Erythroblast (primary cell): ENCODE data around the gene CNGA4.
"Not testable (repeated sequence)": the region's sequence is repeated elsewhere in the genome, so short reads cannot be mapped to it uniquely, and the experiment has no call there.

Experiments used
- DNase-seq, 2 experiments: peaks; one replicate each; lab custom pipeline; 2025; lab: John Stamatoyannopoulos, UW
- GATA1 ChIP-seq: IDR thresholded peaks from 2 replicates; pipeline ENCODE4 v1.6.1; 2011; ENCODE audit warnings: low read depth, mild to moderate bottlenecking, control low read depth, low read length, moderate library complexity
- POLR2A ChIP-seq: IDR thresholded peaks from 2 replicates; pipeline ENCODE4 v1.6.1; 2011; ENCODE audit warnings: mild to moderate bottlenecking, low read length

CNGA4 gene

DNA sequence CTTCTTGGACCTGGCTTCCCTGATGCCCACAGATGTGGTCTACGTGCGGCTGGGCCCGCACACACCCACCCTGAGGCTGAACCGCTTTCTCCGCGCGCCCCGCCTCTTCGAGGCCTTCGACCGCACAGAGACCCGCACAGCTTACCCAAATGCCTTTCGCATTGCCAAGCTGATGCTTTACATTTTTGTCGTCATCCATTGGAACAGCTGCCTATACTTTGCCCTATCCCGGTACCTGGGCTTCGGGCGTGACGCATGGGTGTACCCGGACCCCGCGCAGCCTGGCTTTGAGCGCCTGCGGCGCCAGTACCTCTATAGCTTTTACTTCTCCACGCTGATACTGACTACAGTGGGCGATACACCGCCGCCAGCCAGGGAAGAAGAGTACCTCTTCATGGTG, 1.2 kb downstream of the CNGA4 start:
- TF ChIP-seq GATA1 (no peak), POLR2A (no peak)
- DNase-seq = no peak

- no peak for DNase-seq
- TF ChIP-seq POLR2A (no peak), GATA1 (no peak)
These were observed 1.9 kb downstream of the CNGA4 start for GRCh38 chr11:6240781-6241180.

GRCh38 chr11:6241316-6241715, 2.4 kb downstream of the CNGA4 start:
- TF ChIP-seq POLR2A (no peak), GATA1 (no peak)
- no peak for DNase-seq

DNA sequence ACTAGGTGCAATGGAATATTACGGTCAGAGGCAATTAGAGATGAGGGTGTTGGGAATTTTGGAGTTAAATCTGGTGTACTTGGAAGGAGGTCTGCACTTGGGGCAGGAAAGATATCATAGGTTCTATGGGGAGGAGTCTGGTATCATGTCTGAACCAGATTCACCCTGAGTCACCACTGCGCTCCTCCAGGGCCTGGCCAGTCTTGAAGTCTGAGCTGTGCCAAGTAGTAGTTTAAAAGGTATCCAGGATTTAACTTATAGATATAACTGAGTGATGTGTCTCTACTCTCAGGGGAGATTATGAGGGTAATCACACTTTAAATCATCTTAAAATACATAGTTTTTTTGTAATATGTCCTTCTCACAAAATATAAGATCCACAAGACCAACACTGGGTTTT, 6.6 kb downstream of the CNGA4 start:
- peak in 1 of 2 experiments; percentile 47 for DNase-seq
- TF ChIP-seq GATA1 (no peak), POLR2A (no peak)

GRCh38 chr11:6248248-6248647, 9.4 kb downstream of the CNGA4 start:
- peak in 1 of 2 experiments; percentile 27 for DNase-seq
- TF ChIP-seq GATA1 = no peak
- no peak for TF ChIP-seq POLR2A

- not testable (repeated sequence) for DNase-seq
These were observed 10.0 kb downstream of the CNGA4 start for GRCh38 chr11:6248897-6249296.

GRCh38 chr11:6249770-6250555, 11.1 kb downstream of the CNGA4 start:
- TF ChIP-seq POLR2A = no peak
- peak; percentile 60 for TF ChIP-seq GATA1
- peak; percentile 92 to 95 for DNase-seq

- DNase-seq = peak; percentile 66 to 78
These were observed 12.3 kb downstream of the CNGA4 start for GRCh38 chr11:6251120-6251733.

GRCh38 chr11:6251990-6252473, 13.1 kb downstream of the CNGA4 start:
- peak; percentile 80 to 88 for DNase-seq

More at GRCh38 chr11:6251120-6251733, 12.3 kb downstream of the CNGA4 start:
- TF ChIP-seq POLR2A (no peak), GATA1 (no peak)

DNA sequence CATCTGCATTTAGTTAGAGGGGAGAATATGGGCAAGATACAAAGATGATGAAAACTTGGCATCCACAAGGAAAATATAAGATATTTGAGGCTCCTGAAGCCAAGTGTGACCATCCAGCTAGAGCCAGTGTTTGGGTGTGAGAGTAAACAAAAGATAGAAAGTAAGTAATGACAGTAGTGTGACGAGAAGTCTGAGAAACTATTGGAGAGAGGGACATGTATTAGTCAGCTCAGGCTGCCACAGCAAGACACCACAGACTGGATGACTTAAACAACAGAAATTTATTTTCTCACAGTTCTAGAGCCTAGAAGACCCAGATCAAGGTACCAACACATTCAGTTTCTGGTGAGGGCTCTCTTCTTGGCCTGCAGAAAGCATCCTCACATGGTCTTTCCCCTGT, 14.3 kb downstream of the CNGA4 start:
- TF ChIP-seq GATA1 (no peak), POLR2A (no peak)
- DNase-seq = no peak

More at GRCh38 chr11:6251990-6252473, 13.1 kb downstream of the CNGA4 start:
- no peak for TF ChIP-seq POLR2A
- TF ChIP-seq GATA1 = peak; percentile 62

DNA sequence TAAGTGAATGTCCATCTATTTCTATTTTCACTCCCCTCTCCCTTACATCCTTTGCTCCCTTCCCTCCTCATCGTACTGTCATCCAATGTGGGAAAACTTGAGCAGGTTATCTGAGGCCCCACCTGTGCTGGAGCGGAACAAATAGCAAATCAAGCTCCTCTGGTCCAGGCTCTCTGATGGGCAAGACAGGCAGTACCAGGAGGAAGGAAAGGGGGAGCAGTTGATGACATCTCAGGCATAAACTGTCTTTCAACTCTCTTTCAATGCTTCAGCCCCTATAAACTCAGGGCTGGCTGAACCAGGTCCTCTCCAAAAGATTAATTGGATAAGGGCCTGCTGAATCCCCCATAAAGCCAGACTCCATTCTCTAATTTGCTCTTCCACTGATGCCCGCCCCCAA, 19.3 kb downstream of the CNGA4 start:
- no peak for TF ChIP-seq GATA1
- no peak for TF ChIP-seq POLR2A
- no peak for DNase-seq

DNA sequence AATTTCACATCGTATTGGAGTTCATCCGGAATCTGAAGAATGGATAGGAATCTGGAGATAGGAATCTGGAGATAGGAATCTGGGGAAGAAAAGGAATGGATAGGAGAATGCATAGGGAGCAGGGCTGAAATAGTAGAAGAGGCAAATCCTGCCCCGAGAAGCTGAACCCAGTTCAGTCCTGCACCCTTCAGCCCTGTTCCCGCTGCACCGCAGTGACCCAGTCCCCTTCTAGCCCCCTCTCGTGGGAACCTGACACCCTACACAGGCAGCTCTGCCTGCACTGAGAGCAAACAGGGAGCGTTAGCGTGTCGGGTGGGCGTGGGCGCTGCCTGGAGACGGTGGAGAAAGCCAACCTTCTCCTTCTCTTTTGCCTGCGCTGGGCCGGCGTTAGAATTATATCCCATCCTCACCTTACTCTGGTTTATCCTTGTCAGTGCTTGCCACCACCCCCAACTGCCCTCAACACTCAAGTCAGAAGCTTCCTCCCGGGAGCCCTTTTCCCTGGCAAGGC, 19.7 kb downstream of the CNGA4 start:
- DNase-seq = no peak
- no peak for TF ChIP-seq POLR2A

DNA sequence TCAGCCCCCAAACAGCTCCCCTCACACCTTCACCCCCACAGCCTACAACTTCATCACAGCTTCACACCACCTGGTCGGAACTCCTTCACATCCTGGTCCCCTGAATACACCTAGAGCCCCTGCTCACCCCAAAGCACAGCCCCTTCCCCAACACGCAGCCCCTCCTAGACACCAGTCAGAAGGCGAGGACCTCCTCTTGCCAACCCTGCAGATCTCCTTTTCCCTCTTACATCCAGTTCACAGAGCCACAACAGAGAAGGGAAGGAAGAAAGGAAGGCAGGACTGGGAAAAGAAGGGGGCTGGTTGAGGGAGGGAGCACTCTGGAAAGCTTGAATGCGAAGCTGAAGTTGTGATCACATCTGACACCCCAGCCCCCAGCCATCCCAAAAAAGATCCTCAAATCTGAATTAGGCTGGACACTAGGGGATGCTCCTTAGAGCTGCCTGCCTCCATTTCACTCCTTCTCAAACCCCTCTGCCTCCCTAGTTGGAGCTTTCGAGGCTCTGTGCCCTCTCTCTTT, 21.4 kb downstream of the CNGA4 start:
- DNase-seq = no peak
- TF ChIP-seq GATA1 (no peak), POLR2A (no peak)

GRCh38 chr11:6263662-6264061, 24.8 kb downstream of the CNGA4 start:
- no peak for DNase-seq
- TF ChIP-seq GATA1 (no peak), POLR2A (no peak)

- TF ChIP-seq GATA1 (no peak), POLR2A (no peak)
- no peak for DNase-seq
These were observed 29.9 kb downstream of the CNGA4 start for GRCh38 chr11:6268820-6269219.
